OCI-LY7 (cell line): ENCODE results near the gene APOBEC3H.
"Not testable (repeated sequence)": the region's sequence is repeated elsewhere in the genome, so short reads cannot be mapped to it uniquely, and the experiment has no call there.

ENCODE experiments used
- EZH2phosphoT487 ChIP-seq: fragments of 200-600 bp; sonication (generic); IDR thresholded peaks from 2 replicates; pipeline ENCODE4 v1.6.1; 2018; ENCODE audit warnings: low read depth, borderline replicate concordance, mild to moderate bottlenecking, mixed run types, antibody characterized with exemption, low read length, moderate library complexity, mixed read lengths
- TF ChIP-seq, protein P1 (sequence below): fragments of 200-600 bp; sonication (generic); conservative IDR thresholded peaks from 2 replicates; pipeline ENCODE4 v1.5.1; 2014; ENCODE audit warnings: mild to moderate bottlenecking, antibody characterized with exemption, low read length, moderate library complexity, mixed read lengths

DNA sequence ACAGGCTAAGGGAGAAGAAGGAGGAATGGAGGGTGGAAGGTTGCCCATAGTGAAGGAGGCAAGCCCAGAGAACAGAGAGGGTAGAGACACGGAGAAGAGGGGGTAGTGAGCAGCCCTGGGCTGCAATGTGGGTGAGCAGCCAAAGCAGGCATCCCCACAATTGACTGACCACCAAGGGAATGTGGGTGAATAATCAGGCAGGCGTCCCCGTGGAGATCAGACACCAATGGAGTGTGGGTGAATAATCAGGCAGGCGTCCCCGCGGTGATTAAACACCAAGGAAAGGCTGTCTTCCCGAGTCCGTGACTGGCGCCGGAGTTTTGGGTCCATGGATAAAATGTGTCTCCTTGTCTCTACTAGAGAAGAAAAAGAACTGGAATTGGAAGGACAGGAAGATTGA is 35.1 kb upstream of the APOBEC3H start:
- TF ChIP-seq, protein P1, sequence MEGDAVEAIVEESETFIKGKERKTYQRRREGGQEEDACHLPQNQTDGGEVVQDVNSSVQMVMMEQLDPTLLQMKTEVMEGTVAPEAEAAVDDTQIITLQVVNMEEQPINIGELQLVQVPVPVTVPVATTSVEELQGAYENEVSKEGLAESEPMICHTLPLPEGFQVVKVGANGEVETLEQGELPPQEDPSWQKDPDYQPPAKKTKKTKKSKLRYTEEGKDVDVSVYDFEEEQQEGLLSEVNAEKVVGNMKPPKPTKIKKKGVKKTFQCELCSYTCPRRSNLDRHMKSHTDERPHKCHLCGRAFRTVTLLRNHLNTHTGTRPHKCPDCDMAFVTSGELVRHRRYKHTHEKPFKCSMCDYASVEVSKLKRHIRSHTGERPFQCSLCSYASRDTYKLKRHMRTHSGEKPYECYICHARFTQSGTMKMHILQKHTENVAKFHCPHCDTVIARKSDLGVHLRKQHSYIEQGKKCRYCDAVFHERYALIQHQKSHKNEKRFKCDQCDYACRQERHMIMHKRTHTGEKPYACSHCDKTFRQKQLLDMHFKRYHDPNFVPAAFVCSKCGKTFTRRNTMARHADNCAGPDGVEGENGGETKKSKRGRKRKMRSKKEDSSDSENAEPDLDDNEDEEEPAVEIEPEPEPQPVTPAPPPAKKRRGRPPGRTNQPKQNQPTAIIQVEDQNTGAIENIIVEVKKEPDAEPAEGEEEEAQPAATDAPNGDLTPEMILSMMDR: not testable (repeated sequence)
- not testable (repeated sequence) for TF ChIP-seq EZH2phosphoT487
